Stimulated activated naive CD8-positive, alpha-beta T cell treated with anti-CD3 and anti-CD28 coated beads, Interleukin-15, Interleukin-2, amounts not matched to agents 100 ng/mL and 50 ng/mL, for 24 hours (primary cell): Measurements from ENCODE around the gene PPFIBP2.

Source experiments
- H3K27ac Mint-ChIP-seq: one replicate; pipeline ENCODE4 v1.8.0; 2021; ENCODE audit warnings: mild to moderate bottlenecking, mixed read lengths
- H3K27me3 Mint-ChIP-seq: one replicate; pipeline ENCODE4 v1.8.0; 2021; ENCODE audit warnings: mixed read lengths
- H3K36me3 Mint-ChIP-seq: one replicate; pipeline ENCODE4 v1.8.0; 2021; ENCODE audit warnings: low read depth, mixed read lengths
- H3K4me1 Mint-ChIP-seq: one replicate; pipeline ENCODE4 v1.8.0; 2021; ENCODE audit warnings: low read depth, mixed read lengths
- H3K4me3 Mint-ChIP-seq: one replicate; pipeline ENCODE4 v1.8.0; 2021; ENCODE audit warnings: mild to moderate bottlenecking, mixed read lengths
- H3K9me3 Mint-ChIP-seq: one replicate; pipeline ENCODE4 v1.8.0; 2021; ENCODE audit warnings: mixed read lengths

Gene PPFIBP2

GRCh38 chr11:7638710-7639642 is 125.2 kb downstream of the PPFIBP2 start:
- no peaks in the 10 kb centered on the region for H3K4me1 Mint-ChIP-seq
- no peaks in the 10 kb centered on the region for H3K9me3 Mint-ChIP-seq
- H3K27me3 Mint-ChIP-seq, result no peaks in the 10 kb centered on the region
- peaks cover 34% of the 10 kb centered on the region for H3K36me3 Mint-ChIP-seq
- H3K27ac Mint-ChIP-seq, result no peak overlapping the region
- no peak overlapping the region for H3K4me3 Mint-ChIP-seq

- Mint-ChIP-seq H3K4me3 (no peak overlapping the region), H3K4me1 (no peaks in the 10 kb centered on the region), H3K27ac (no peak overlapping the region), H3K27me3 (no peaks in the 10 kb centered on the region), H3K36me3 (peaks cover 30% of the 10 kb centered on the region), H3K9me3 (no peaks in the 10 kb centered on the region)
These were observed 125.8 kb downstream of the PPFIBP2 start for GRCh38 chr11:7639643-7640025.

GRCh38 chr11:7640816-7641215 is 127.0 kb downstream of the PPFIBP2 start:
- Mint-ChIP-seq H3K27me3 (no peaks in the 10 kb centered on the region), H3K4me3 (no peak overlapping the region), H3K36me3 (peaks cover 28% of the 10 kb centered on the region), H3K27ac (no peak overlapping the region), H3K9me3 (no peaks in the 10 kb centered on the region), H3K4me1 (no peaks in the 10 kb centered on the region)

GRCh38 chr11:7642747-7643146 is 128.9 kb downstream of the PPFIBP2 start:
- no peaks in the 10 kb centered on the region for H3K9me3 Mint-ChIP-seq
- H3K27me3 Mint-ChIP-seq, result no peaks in the 10 kb centered on the region
- no peak overlapping the region for H3K27ac Mint-ChIP-seq
- no peaks in the 10 kb centered on the region for H3K4me1 Mint-ChIP-seq
- H3K36me3 Mint-ChIP-seq, result peaks cover 16% of the 10 kb centered on the region
- no peak overlapping the region for H3K4me3 Mint-ChIP-seq

GRCh38 chr11:7643314-7643713 is 129.5 kb downstream of the PPFIBP2 start:
- Mint-ChIP-seq H3K4me3 (no peak overlapping the region), H3K4me1 (no peaks in the 10 kb centered on the region), H3K27ac (no peak overlapping the region), H3K9me3 (no peaks in the 10 kb centered on the region), H3K36me3 (peaks cover 16% of the 10 kb centered on the region), H3K27me3 (no peaks in the 10 kb centered on the region)

GRCh38 chr11:7645206-7645605 is 131.4 kb downstream of the PPFIBP2 start:
- H3K4me1 Mint-ChIP-seq, result no peaks in the 10 kb centered on the region
- H3K27ac Mint-ChIP-seq, result peak overlapping the region; percentile 45
- no peaks in the 10 kb centered on the region for H3K9me3 Mint-ChIP-seq
- no peak overlapping the region for H3K4me3 Mint-ChIP-seq
- no peaks in the 10 kb centered on the region for H3K27me3 Mint-ChIP-seq
- H3K36me3 Mint-ChIP-seq, result peaks cover 19% of the 10 kb centered on the region

- no peaks in the 10 kb centered on the region for H3K4me1 Mint-ChIP-seq
- H3K27me3 Mint-ChIP-seq, result no peaks in the 10 kb centered on the region
- no peaks in the 10 kb centered on the region for H3K9me3 Mint-ChIP-seq
- peaks cover 11% of the 10 kb centered on the region for H3K36me3 Mint-ChIP-seq
- H3K27ac Mint-ChIP-seq, result no peak overlapping the region
- H3K4me3 Mint-ChIP-seq, result no peak overlapping the region
These were observed 133.1 kb downstream of the PPFIBP2 start for GRCh38 chr11:7646866-7647265.

GRCh38 chr11:7648264-7648663 is 134.5 kb downstream of the PPFIBP2 start:
- Mint-ChIP-seq H3K27ac (no peak overlapping the region), H3K36me3 (peaks cover 20% of the 10 kb centered on the region), H3K9me3 (no peaks in the 10 kb centered on the region), H3K4me3 (no peak overlapping the region), H3K4me1 (no peaks in the 10 kb centered on the region), H3K27me3 (no peaks in the 10 kb centered on the region)

GRCh38 chr11:7651140-7651551 is 137.3 kb downstream of the PPFIBP2 start:
- Mint-ChIP-seq H3K9me3 (no peaks in the 10 kb centered on the region), H3K27ac (no peak overlapping the region), H3K27me3 (no peaks in the 10 kb centered on the region), H3K4me3 (no peak overlapping the region), H3K4me1 (no peaks in the 10 kb centered on the region), H3K36me3 (peaks cover 24% of the 10 kb centered on the region)

- Mint-ChIP-seq H3K27me3 (no peaks in the 10 kb centered on the region), H3K9me3 (no peaks in the 10 kb centered on the region), H3K4me3 (no peak overlapping the region), H3K36me3 (peaks cover 24% of the 10 kb centered on the region), H3K27ac (no peak overlapping the region), H3K4me1 (no peaks in the 10 kb centered on the region)
These were observed 137.9 kb downstream of the PPFIBP2 start for GRCh38 chr11:7651700-7652099.

- Mint-ChIP-seq H3K4me3 (no peak overlapping the region), H3K36me3 (peaks cover 29% of the 10 kb centered on the region), H3K4me1 (no peaks in the 10 kb centered on the region), H3K27me3 (no peaks in the 10 kb centered on the region), H3K27ac (no peak overlapping the region), H3K9me3 (no peaks in the 10 kb centered on the region)
These were observed 140.5 kb downstream of the PPFIBP2 start for GRCh38 chr11:7654195-7654705.

- Mint-ChIP-seq H3K4me3 (no peak overlapping the region), H3K27ac (no peak overlapping the region), H3K9me3 (no peaks in the 10 kb centered on the region), H3K36me3 (peaks cover 19% of the 10 kb centered on the region), H3K27me3 (no peaks in the 10 kb centered on the region), H3K4me1 (no peaks in the 10 kb centered on the region)
These were observed 141.7 kb downstream of the PPFIBP2 start for GRCh38 chr11:7655253-7656217.

GRCh38 chr11:7656704-7657103 is 142.9 kb downstream of the PPFIBP2 start:
- Mint-ChIP-seq H3K4me3 (no peak overlapping the region), H3K9me3 (no peaks in the 10 kb centered on the region), H3K36me3 (peaks cover 19% of the 10 kb centered on the region), H3K27ac (no peak overlapping the region), H3K4me1 (no peaks in the 10 kb centered on the region), H3K27me3 (no peaks in the 10 kb centered on the region)

- Mint-ChIP-seq H3K9me3 (no peaks in the 10 kb centered on the region), H3K36me3 (peaks cover 12% of the 10 kb centered on the region), H3K4me1 (no peaks in the 10 kb centered on the region), H3K4me3 (no peak overlapping the region), H3K27me3 (no peaks in the 10 kb centered on the region), H3K27ac (no peak overlapping the region)
These were observed 143.7 kb downstream of the PPFIBP2 start for GRCh38 chr11:7657306-7658025.
